GM10266 (cell line): ENCODE results near the gene GPR45.

ENCODE experiments used
- DNase-seq: peaks from one replicate; pipeline ENCODE4 v3.0.0; 2012; ENCODE audit errors: extremely low spot score
- CTCF ChIP-seq: IDR thresholded peaks from 2 replicates; pipeline ENCODE4 v1.5.1; 2012; ENCODE audit warnings: mild to moderate bottlenecking, low read depth; ENCODE audit not compliant: control insufficient read depth, insufficient read depth; ENCODE audit errors: missing control alignments

Gene GPR45

GRCh38 chr2:105271393-105272045, 30.0 kb downstream of the GPR45 start:
- no peak for TF ChIP-seq CTCF
- no peak for DNase-seq

DNA sequence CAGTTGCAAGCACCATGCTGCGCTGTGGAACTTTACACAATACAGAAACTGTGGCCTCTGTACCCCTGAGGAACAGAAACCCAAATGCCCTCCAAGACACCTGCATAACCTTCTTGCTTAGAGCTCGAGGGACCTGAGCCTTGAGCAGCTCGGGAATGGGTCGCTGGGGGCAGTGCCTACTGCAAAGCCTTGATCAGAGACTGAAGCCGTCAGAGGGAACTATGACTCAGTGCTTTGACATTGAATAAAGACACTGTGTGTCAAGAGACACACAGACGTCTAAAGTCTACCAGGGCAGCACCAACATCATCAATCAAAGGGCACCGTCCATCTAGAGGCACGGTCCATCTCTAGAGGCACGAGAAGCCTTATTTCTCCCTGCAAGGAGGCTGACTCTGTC, 30.6 kb downstream of the GPR45 start:
- DNase-seq = no peak
- TF ChIP-seq CTCF = no peak

GRCh38 chr2:105274046-105274445, 32.5 kb downstream of the GPR45 start:
- TF ChIP-seq CTCF = no peak
- DNase-seq = no peak

- DNase-seq = no peak
- no peak for TF ChIP-seq CTCF
Observed at GRCh38 chr2:105278654-105279053, 37.1 kb downstream of the GPR45 start.

DNA sequence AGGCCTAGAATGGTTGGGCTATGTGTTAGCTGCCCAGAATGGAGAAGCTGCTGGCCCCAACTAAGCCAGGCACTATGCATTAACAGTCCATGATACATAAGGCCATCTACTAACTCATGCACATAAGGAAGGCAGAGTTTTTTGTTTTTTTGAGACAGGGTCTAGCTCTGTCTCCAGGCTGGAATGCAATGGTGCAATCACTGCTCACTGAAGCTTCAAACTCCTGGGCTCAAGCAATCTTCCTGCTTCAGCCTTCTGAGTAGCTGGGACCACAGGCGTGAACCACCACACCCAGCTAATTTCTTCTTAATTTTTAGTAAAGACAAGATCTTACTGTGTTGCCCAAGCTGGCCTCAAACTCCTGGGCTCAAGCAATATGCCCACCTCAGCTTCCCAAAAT, 37.6 kb downstream of the GPR45 start:
- DNase-seq = no peak
- TF ChIP-seq CTCF = no peak

DNA sequence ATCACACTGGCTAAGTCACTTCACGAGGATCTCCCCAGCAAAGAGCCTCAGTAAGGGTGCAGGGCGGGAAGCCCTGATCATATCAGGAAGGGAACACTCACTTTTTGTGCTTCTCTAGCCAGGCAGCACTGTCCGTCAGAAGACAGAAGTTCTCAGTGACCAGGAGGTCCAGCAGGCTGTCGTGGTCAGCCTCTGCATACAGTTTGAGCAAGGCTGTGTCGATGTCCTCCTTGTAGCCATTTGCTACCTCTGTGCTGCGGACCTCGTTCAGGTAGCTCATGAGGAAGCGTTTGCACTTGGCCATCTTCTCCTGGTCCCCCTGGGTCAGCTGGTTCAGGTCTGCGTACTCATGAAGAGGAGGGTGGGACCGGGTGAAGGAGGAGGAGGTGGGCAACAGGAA, 38.7 kb downstream of the GPR45 start:
- no peak for TF ChIP-seq CTCF
- DNase-seq = no peak

GRCh38 chr2:105283532-105283931, 42.0 kb downstream of the GPR45 start:
- TF ChIP-seq CTCF = no peak
- no peak for DNase-seq
